ENCODE data around the gene PLEKHA8.

DNA sequence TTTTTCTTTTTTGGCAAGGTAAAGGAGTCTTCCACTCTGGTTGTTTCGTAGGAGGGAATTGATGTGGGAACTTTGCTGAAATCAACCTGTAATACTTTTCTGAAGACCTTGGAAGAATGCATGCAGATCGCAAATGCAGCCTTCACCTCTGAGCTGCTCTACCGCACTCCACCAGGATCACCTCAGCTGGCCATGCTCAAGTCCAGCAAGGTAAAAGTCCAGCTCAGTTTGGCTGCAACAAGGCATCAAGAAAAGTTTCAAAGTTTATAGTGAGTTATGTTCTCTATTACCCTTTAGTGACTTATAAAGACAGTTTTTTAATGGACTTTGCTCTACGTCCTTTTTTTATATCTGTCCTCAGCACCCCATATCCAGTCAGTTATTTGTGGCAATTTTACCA, 21.0 kb downstream of the PLEKHA8 start:
- TF ChIP-seq, protein P1, sequence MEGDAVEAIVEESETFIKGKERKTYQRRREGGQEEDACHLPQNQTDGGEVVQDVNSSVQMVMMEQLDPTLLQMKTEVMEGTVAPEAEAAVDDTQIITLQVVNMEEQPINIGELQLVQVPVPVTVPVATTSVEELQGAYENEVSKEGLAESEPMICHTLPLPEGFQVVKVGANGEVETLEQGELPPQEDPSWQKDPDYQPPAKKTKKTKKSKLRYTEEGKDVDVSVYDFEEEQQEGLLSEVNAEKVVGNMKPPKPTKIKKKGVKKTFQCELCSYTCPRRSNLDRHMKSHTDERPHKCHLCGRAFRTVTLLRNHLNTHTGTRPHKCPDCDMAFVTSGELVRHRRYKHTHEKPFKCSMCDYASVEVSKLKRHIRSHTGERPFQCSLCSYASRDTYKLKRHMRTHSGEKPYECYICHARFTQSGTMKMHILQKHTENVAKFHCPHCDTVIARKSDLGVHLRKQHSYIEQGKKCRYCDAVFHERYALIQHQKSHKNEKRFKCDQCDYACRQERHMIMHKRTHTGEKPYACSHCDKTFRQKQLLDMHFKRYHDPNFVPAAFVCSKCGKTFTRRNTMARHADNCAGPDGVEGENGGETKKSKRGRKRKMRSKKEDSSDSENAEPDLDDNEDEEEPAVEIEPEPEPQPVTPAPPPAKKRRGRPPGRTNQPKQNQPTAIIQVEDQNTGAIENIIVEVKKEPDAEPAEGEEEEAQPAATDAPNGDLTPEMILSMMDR (IDR thresholded peaks at IDR 0.05), result no peak
- no peak for TF ChIP-seq EP300 (IDR thresholded peaks at IDR 0.05)
- TF ChIP-seq POLR2A (IDR thresholded peaks at IDR 0.05), result no peak

All from tibial nerve (tissue), 4 donors.